GM18867 (cell line): Measurements from ENCODE around the gene LHPP.

Experiments used
- ATAC-seq: cut with Tn5 transposase; IDR thresholded peaks from one replicate; pipeline ENCODE4 v1.9.1; 2021; ENCODE audit warnings: mild to moderate bottlenecking, moderate library complexity; ENCODE audit not compliant: unreplicated experiment

The LHPP gene

DNA sequence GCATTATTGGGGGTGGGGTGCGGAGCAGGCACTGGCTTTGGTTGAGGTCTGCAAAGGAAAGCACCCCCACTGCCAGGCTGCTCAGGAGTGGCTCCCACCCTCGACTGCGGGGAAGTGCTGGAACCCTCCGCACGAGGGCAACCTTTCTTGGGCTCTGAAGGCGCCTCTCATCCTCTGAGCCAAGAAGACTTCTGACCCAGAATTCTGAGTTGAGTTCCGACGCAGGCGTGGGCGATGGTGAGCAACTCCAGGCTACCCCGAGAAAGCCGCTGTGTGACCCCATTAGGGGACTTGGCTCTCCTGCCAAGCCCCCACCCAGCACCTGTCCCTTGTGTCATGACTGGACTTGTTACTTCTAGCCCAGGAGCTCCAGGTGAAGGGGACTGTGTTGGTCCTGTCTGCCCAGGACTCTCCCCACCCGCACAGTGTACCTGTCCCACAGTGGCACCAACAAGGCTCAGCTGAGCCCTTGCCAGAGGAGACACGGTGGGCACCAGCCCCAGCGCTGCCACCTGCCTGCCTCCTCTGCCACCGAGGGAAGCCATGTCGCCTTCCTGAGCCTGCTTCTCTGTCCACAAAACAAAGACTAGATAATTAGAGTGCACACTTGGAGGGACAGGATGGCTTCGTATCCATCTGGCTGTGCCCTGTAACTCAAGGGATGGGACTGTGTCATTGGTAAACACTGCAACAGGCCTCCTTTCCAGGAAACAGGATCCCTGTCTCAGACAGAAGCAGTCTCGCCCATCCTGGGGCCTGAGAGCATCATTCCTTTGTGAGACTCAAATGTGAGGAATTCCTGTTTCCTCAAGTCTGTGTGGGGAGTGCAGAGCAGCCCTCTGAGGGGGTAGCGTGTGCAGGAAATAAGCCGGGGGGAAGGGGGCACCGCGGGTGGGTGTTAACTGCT, 128.8 kb downstream of the LHPP start:
- ATAC-seq: no peak

DNA sequence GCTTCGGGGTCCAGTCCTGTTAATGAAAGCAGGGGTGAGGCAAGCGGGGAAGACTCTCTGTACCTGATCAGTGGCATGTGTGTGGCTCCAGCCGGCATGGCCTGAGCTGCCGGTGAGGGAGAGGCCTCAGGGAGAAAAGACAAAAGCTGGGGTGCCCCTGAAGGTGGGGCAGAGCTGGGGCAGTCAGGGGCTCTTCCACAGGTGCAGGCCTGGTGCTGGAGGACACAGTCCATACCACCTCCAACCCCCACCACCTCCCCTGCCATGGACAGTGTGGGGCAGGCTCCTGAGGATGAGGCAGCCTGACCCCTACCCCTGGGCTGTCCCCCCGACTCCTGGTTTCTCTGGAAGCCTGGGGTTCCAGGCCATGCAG, 129.5 kb downstream of the LHPP start:
- no peak for ATAC-seq

DNA sequence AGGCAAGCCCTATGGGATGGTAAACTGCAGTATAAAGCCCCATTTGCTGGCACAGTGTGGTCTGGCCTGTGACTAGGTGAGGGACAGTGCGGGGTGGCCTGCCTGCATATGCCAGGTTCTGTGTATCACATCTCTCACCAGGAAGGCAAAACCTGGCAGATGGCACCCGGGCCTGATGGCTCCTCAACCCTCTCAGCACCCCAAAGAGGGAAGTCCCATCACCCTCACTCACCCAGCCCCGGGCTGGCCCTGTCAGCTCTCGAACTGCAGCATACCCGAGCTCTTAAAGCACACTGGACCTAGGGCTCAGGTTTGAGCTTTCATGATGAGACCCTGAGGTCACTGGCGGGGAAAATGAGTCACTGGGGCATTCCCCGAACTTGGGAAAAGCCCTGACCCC, 130.5 kb downstream of the LHPP start:
- ATAC-seq: no peak

DNA sequence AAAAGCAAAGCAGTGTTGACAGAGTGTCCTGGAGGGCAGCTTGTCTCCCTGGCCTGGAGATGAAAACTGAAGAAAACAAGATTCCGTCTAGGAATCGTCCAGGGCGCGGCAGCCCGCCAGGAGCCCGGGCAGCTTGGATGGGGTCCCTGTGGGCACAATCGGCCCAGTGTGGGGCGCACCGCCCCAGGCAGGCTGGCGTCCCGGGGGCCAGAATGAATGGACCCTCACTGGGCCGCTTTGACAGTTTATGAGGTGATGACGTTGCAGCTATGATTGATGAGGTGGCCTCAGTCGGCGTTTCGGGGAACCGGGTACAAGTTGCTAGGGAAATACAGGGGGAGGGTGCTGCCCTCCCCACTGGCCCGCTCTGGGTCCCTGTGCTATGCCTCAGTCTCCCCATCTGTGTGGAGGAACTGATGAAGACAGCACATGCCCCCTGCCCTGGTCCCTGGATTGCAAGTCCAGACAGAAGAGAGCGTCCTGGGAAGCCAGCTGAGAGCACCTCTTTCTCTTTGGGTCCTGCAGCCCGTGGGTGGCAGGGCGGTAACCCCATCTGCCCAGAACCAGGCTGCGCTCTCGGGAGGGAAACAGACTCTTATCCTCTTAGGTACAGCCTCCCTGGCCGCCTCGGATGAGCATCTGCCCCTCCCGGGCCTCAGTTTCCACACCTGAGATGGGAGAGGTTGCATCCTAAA, 131.3 kb downstream of the LHPP start:
- no peak for ATAC-seq

- ATAC-seq: no peak
Observed at GRCh38 chr10:124593431-124593985, 131.9 kb downstream of the LHPP start.

DNA sequence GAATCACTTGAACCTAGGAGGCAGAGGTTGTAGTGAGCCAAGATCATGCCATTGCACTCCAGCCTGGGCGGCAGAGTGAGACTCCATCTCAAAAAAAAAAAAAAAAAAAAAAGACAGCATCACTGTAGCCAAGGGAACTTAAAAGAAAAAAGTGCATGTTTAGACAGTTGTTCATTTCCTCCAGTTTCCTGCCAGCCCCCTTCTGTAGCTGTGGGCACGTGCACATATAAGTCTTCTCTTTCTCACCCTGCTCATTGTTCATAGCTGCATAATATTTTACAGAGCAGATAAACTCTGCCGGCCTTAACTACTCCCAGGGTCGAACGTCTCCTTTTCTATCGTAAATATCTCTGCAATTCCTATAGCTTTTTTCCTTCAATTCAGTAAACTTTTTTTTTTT, 132.6 kb downstream of the LHPP start:
- no peak for ATAC-seq

GRCh38 chr10:124595143-124595883, 133.7 kb downstream of the LHPP start:
- no peak for ATAC-seq

- no peak for ATAC-seq
Observed at GRCh38 chr10:124596116-124596785, 134.6 kb downstream of the LHPP start.

GRCh38 chr10:124596962-124597845, 135.6 kb downstream of the LHPP start:
- no peak for ATAC-seq

- ATAC-seq: no peak
Observed at GRCh38 chr10:124597846-124598165, 136.2 kb downstream of the LHPP start.

DNA sequence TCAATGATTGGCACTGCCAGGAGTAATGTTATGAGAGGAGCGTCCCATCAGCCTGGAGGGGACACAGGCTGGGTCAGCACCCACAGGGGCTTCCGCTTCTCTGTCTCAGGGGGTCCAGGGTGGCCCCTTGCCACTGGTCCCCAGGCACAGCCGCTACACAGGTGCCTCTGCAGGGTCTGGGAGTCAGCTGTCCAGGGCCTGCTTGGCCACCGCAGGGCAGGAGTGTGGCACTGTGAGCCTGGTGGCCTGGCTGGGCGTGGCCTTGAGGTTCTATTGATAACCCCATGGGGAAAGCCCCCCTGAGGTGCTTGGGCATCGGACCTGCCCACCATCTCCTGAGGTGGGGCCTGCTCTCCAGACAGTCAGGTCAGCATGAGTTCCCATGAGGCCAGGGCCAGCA, 136.6 kb downstream of the LHPP start:
- ATAC-seq: no peak

DNA sequence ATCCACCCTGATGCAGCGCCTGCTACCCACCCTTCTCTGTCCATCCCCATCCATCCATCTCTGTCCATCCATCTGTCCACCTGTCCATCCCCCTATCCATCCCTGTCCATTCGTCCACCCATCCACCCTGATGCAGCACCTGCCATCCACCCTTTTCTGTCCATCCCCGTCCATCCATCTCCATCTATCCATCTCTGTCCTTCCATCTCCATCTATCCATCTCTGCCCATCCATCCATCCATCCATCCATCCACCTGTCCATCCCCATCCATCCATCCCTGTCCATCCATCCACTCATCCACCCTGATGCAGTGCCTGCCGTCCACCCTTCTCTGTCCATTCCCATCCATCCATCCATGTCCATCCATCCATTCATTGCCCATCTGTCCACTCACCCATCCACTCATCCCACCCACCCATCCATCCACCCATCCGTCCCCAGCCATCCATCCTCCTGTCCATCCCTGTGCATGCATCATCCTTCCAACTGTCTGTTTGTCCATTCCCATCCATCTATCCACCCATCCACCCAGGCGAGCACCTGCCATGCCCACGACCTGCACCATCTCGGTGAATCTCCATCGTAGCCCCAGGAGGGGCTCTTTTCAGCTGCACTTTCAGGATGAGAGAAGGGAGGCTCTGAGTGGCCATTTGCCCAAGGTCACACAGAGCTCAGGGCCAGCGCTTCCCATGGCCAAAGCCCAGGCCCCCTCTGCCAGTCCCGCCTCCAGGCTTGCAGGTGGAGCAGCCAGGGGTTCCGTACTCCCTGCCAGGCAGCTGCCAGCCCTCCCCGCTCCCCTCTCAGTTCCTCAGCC, 137.4 kb downstream of the LHPP start:
- ATAC-seq: no peak

DNA sequence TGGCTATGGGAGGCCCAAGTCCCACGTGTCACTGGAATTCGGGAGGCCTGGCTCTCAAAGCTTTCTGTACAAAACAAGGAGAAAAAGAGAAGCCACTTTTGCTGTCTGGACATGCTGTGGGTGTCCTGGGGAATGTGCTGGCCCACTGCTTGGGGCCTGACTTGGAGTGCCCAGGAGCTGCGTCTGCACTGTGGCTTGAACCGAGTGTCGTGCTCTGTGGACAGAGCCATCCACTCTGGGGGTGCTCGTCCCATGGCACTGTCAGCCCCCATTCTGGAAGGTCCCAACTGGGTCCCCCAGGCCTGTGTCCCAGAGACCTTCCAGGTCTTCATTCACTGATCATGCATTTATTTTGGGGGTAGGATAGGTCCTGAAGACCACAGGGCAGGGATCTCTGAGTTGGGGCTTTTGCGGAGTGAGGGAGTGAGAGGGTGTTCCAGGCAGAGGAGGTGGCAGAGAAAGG, 138.0 kb downstream of the LHPP start:
- ATAC-seq: no peak

DNA sequence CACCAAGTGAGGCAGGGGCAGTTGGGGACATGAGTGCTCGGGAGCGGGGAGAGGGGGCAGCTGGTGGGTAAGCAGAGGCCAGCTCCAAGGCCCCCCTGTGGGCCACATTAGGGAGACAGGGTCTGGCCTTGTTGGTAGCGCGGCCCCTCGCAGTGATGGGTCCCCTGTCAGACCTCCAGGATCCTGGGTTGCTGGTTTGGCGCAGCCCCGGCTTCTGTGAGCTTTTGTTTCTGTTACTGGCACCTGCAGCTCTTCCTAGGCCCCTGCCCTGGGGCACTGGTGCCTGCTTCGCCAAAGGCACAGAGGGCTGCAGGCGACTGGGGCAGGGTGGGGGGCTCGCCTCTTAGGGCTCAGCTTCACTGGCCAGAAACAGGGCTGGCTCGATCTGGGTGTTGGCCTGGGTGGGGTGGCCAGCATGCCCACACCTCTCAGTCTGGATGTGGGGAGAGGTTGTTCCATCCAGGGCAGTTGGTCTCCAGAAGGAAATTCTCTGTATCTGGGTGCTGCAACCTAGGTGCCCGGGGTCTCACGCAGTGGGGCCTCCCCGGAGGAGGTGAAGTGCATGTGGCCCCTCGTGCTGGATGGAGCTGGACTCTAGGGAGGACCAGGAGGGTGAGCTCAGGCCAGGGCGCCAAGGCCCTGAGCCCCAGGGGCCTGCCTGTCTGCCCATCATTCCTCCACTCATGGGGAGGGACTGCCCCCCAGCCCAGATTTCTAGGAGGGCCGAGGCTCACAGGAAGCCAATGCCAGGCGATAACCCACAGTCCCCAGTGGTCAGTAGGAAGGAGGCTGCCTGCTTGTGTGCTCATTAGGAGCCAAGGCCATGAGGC, 138.6 kb downstream of the LHPP start:
- ATAC-seq: no peak

DNA sequence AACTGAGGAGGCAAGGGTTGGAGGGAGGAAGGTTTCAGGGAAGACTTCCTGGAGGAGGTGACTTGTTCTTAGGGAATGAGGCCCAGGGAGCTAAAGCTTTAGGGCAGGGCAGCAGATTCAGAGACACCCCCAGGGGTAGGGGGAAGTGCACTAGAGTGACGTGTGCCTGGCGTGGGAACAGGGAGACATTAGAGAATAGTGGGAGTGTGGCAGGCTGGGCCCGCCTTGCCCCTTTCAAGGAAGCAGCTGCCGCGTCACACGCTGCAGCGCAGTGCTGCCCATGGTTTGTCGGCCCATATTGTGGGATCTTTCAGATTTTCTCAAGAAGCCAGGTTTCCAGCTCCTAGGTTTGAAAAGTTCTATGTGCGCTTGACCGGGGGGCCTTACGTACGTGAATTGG, 139.4 kb downstream of the LHPP start:
- ATAC-seq: peak; percentile 13

DNA sequence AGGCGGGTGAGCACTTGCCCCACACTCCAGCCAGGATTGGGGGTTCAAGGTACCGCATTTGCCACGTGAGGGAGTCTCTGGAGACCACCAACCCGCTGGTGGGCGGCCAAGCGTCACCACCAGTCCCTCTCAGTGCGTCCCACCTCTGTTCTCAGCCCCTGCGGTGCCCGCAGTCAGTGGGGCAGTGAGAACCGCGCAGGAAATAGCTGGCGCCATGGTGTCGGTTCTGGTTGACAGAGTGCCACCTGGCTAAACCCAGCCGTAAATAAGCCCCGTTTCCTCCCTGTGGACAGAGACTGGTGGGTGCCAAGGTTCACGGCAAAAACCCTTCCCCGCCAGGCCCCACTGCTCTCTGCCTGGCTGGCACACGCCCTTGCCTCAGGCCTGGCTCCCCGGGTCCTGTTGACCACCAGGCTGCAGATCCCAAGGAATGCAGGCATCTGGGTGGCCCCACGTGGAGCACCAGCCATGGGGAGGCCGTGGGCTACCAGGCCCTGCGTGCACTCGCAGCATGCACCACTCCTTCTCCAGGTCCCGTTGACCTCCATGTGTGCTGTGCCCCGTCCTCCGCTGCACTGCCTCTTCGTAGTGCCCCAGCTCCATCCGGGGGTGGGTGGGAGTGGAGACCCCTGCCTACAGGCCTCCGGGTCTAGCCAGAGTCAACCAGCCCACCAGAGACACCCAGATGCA, 140.0 kb downstream of the LHPP start:
- peak; percentile 63 for ATAC-seq

DNA sequence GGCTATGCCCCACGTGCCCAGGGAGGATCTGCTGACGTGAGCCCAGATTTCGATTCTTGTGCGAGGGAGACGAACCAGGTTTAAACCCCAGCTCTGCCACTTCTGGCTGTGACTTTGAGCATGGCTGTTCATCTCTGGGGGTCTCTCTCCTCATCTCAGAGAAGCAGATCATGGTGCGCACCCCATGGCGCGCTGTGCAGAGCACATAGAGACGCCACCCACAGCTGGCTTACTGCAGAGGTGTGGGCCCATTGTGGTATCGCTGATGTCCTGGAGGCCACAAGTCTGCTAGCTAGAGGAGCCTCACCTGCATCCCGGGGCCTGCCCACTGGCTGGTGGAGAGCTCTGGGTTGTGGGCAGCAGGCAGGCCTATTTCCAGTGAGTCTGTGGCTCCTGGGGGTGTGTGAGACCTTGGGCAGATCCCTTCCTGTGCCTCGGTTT, 140.5 kb downstream of the LHPP start:
- ATAC-seq: no peak
